Stimulated activated CD4-positive, alpha-beta T cell treated with anti-CD3 and anti-CD28 coated beads, TNF-alpha, amount 100 ng/mL, for 24 hours (primary cell): ENCODE results near the gene RNPEPL1.

Experiments
- DNase-seq, 3 experiments: peaks; one replicate each; pipeline ENCODE4 v3.0.0-alpha.2; 2020; ENCODE audit warnings: low read depth in 3 of 3

The RNPEPL1 gene

GRCh38 chr2:240624950-240625621 is 56.8 kb downstream of the RNPEPL1 start, which contains the start of gene GPR35:
GPR35 (plus strand) TSS chr2:240625480; CDS start chr2:240629953, 4,473 bp downstream.
- DNase-seq = peak; percentile 40 to 83 (median 43)

GRCh38 chr2:240626531-240627300 is 58.4 kb downstream of the RNPEPL1 start:
- peak in 1 of 3 experiments; percentile 36 for DNase-seq

DNA sequence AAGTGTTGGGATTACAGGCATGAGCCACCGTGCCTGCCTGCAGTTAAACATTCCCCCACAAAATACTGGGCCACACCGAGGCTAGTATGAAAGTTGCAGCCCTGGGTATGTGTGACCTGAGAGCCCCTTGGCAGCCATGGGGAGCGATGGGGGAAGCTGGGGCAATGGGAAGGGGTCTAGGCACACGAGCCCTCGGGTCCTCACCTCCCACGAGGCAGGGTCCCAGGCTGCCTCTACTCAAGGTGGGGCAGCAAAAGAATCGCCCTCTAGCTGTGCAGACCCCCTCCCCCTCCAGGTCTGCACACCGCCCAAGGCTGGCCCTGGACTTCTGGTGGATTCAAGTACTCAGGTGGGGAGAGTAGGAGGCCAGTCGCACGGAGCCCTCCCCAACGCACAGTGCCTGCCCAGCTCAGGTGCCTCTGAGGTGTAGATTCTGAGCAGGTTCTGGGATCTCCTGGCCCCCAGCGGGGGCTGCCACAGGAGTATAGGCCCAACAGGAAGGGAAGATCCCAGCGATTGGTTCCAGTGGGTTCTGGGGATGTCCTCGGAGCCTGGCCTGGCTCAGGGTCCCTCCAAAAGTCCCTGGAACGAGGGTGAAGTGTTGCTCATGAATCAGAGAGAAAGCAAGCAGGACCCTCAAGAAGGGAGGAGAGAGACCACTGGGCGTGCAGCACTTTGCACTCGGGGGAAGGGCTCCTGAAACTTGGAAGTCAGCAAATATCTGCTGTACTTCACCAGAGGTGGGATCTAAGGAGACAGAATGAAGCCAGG is 59.6 kb downstream of the RNPEPL1 start:
- no peak for DNase-seq

- no peak for DNase-seq
These were observed 60.2 kb downstream of the RNPEPL1 start for GRCh38 chr2:240628507-240628807.

DNA sequence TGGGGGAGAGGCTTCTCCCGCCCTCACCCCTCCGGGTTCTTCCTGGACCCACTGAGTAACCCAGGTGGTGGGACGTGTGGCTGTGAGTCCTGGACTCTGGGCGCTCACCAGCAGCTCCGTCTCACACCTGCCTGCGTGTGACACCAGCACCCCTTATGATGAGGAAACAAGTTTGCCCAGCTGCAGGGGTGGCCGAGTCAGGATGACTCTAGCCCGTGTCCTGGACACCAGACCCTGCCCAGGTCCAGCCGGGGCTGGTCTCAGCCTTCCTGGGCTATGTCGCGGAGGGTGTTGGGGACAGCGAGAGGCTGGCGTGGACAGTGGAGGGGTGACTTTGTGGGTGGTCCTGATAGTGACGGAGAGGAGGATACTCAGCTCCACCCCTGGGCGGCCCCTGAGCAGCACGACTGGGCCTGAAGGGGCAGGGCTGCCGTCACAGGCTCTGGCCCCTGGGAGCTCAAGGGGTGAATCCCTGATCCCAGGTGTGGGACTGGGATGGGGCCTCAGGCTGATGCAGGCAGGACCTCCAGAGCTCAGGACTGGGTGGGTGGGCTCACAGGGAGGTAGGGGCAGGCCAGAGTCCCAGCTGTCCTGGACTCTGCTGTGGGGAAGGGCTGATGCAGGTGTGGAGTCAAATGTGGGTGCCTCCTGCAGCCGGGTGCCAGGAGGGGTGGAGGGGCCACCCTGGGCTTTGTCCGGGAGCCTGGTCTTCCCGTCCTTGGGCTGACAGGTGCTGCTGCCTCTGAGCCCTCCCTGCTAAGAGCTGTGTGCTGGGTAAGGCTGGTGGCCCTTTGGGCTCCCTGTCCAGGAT is 60.7 kb downstream of the RNPEPL1 start:
- DNase-seq = no peak

GRCh38 chr2:240629619-240629967 is 61.3 kb downstream of the RNPEPL1 start:
- DNase-seq = no peak

GRCh38 chr2:240629968-240630770 is 61.9 kb downstream of the RNPEPL1 start:
- DNase-seq = no peak
